Measurements from ENCODE around the gene NCOR1. TPM values are rescaled to one million over a fixed set of nuclear protein-coding genes. Genes with fewer than 3 reads are reported as not detected.
"Not testable (repeated sequence)": the region's sequence is repeated elsewhere in the genome, so short reads cannot be mapped to it uniquely, and the experiment has no call there.

The NCOR1 gene
- total RNA-seq, 4 donors from 2014 or later = 120 to 163 (median 134) TPM

DNA sequence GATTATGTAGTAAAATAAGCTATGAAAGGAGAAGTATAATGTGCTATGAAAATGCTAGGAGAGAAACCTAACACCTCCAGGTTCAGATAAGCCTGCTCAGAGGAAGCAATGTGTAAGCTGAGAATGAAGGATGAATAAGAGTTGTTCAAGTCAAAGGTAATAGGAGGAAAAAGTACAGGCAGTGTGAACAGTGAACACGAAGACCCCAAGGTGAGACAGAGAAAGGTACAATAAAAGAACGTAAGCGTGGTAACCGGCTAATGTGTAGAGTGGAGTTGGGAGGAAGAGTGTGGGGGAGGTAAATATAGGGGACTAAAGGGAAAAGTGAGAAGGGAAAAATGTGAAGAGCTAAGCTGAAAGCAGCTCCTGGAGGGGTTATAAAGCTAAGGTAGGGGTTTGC, 141.5 kb downstream of the NCOR1 start:
- ATAC-seq (ENCODE audit: low FRiP score) = no peak
- TF ChIP-seq, protein P1, sequence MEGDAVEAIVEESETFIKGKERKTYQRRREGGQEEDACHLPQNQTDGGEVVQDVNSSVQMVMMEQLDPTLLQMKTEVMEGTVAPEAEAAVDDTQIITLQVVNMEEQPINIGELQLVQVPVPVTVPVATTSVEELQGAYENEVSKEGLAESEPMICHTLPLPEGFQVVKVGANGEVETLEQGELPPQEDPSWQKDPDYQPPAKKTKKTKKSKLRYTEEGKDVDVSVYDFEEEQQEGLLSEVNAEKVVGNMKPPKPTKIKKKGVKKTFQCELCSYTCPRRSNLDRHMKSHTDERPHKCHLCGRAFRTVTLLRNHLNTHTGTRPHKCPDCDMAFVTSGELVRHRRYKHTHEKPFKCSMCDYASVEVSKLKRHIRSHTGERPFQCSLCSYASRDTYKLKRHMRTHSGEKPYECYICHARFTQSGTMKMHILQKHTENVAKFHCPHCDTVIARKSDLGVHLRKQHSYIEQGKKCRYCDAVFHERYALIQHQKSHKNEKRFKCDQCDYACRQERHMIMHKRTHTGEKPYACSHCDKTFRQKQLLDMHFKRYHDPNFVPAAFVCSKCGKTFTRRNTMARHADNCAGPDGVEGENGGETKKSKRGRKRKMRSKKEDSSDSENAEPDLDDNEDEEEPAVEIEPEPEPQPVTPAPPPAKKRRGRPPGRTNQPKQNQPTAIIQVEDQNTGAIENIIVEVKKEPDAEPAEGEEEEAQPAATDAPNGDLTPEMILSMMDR (IDR thresholded peaks at IDR 0.05) = no peak
- DNase-seq (ENCODE audit: low spot score) = no peak

DNA sequence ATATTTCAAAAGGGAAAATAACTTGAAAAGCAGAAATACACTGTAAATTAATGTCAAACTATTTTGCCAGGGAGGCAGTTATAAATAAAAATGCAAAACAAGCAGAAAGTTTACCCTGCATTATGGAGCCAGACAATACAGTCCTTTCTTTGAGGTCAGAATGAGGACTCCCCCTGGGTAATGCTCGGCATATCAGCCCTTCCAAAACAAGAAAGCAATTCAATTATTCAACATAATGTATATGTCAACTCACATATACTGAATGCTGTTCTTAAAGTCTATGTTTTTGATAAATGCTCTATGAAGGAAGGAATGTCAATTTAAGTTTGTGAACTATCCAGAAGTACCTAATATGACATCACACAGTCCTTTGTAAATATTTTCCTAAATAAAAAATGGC, 143.3 kb downstream of the NCOR1 start:
- no peak for ATAC-seq (ENCODE audit: low FRiP score)
- TF ChIP-seq, protein P1 (IDR thresholded peaks at IDR 0.05) = no peak
- DNase-seq (ENCODE audit: low spot score) = no peak

DNA sequence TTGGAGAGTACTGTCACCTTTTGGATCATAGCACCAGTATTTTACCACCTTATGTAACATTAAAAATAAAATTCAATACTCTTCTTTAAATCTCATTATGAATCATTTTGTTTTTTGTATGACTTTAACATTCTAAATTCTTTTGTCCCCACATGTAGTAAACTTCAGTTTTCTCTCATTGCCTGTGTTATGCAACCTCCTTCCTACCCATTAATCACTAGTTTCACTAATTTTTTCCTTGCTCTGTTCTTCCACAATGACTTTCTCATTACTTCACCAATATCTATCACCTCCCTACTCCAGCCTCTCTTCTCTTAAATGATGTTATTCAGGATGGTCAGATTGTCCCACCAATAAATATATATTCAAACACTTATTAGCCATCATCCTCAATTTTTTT, 147.0 kb downstream of the NCOR1 start:
- ATAC-seq (ENCODE audit: low FRiP score) (no peak), DNase-seq (ENCODE audit: low spot score) (no peak)
- TF ChIP-seq, protein P1 (IDR thresholded peaks at IDR 0.05) = no peak

DNA sequence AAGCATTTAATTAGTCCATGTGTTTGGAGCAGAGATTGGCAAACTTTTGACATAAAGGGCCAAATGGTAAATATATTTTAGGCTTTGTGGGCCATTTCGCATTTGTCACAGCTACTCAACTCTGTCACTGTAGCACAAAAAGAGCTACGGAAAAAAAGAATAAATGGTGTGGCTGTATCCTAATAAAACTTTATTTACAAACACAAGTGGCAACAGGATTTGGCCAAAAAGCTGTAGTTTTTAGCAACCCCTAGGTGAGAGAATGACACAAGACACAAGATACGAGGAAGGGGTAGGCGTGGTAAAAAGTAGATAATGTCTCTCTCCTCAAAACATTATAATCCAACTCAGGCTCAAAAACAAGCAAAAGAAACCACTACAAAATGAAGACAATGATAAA, 149.2 kb downstream of the NCOR1 start:
- no peak for DNase-seq (ENCODE audit: low spot score)
- no peak for ATAC-seq (ENCODE audit: low FRiP score)
- TF ChIP-seq, protein P1 (IDR thresholded peaks at IDR 0.05) = no peak

DNA sequence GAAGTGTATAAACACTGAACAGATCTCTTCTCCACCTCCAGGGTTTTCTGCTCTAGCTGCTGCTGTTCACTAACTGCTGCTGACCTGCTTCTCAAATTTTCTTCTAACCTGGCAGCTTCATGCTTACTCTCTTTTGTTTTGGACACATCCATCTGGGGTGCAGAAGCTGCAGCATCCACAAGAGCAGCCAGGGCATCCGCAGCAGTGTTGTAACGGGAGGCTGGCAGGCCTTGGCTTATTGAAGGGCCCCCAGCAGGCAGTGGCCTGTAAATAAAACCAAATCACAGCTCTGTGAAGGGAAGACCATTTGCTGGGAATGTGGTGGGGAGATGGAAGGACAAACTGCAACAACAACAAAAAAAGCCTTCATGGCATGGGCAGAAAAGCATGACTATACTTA, 153.7 kb downstream of the NCOR1 start:
- TF ChIP-seq, protein P1 (IDR thresholded peaks at IDR 0.05) = no peak
- ATAC-seq (ENCODE audit: low FRiP score) (no peak), DNase-seq (ENCODE audit: low spot score) (no peak)

DNA sequence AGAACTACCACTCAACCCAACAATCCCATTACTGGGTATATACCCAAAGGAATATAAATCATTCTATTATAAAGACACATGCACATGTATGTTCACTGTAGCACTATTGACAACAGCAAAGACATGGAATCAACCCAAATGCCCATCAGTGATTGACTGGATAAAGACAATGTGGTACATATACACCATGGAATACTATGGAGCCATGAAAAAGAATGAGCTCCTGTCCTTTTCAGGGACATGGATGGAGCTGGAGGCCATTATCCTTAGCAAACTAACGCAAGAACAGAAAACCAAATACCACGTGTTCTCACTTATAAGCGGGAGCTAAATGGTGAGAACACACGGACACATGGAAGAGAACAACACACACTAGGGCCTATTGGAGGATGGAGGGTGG, 160.2 kb downstream of the NCOR1 start:
- not testable (repeated sequence) for DNase-seq (ENCODE audit: low spot score); ATAC-seq (ENCODE audit: low FRiP score)

DNA sequence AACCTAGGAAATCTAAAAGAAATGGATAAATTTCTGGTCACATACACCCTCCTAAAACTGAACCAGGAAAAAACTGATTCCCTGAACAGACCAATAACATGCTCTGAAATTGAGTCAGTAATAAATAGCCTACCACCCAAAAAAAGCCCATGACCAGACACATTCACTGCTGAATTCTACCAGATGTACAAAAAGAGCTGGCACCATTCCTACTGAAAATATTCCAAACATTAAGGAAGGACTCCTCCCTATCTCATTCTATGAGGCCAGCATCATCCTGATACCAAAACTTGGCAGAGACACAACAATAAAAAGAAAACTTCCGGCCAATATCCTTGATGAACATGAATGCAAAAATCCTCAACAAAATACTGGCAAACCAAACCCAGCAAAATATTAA, 162.8 kb downstream of the NCOR1 start:
- no peak for ATAC-seq (ENCODE audit: low FRiP score)
- TF ChIP-seq, protein P1 (IDR thresholded peaks at IDR 0.05) = no peak
- no peak for DNase-seq (ENCODE audit: low spot score)

DNA sequence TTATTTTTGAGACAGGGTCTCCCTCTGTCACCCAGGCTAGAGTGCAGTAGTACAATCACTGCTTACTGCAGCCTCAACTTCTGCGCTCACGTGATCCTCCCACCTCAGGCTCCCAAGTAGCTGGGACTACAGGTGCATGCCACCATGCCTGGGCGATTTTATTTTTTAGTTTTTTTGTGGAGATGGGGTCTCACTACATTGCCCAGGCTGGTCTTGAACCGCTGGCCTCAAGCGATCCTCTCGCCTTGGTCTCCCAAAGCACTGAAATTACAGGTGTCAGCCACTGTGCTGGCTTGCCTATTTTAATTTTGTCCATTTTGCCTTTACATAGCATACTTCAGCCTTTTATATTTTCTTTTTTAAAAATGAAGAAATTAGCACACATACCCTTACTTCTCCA, 164.5 kb downstream of the NCOR1 start:
- ATAC-seq (ENCODE audit: low FRiP score) = no peak
- DNase-seq (ENCODE audit: low spot score) = no peak
- TF ChIP-seq, protein P1 (IDR thresholded peaks at IDR 0.05) = no peak

Measured in omental fat pad (tissue), 4 donors.